Prostate gland (tissue), 2 donors: ENCODE results near the gene ABCA2.

Source experiments
- CTCF ChIP-seq, 4 experiments: fragments of 200-600 bp in 2 of 4; fragments of 450-650 bp in 2 of 4; sonication (generic) in 2 of 4; IDR thresholded peaks; 1 replicate in 3 of 4; 2 replicates in 1 of 4; pipeline ENCODE4 v1.5.1; 2016 to 2019; ENCODE audit warnings: antibody characterized with exemption in 4 of 4, mild to moderate bottlenecking in 2 of 4, moderate library complexity in 2 of 4
- POLR2A ChIP-seq: fragments of 450-650 bp; IDR thresholded peaks from one replicate; pipeline ENCODE4 v1.6.1; 2016; ENCODE audit warnings: antibody characterized with exemption, mild to moderate bottlenecking

GRCh38 chr9:137001857-137002645 is 26.0 kb downstream of the ABCA2 start:
- TF ChIP-seq CTCF (IDR thresholded peaks at IDR 0.05), result no peak
- TF ChIP-seq POLR2A, result no peak
